PC-9 (cell line): ENCODE results near the gene COG3. TPM values are rescaled to one million over a fixed set of nuclear protein-coding genes. Genes with fewer than 3 reads are reported as not detected.
A peak's percentile ranks its signal among the peaks of the same experiment; 100 is the strongest.

Experiments used
- BruUV-seq: library from RNA; stranded (reverse); fragments of 400-500 nt; replicated peaks from 2 replicates; lab custom pipeline; 2021; lab: Mats Ljungman, UMichigan
- CTCF ChIA-PET: fragments of 300-600 bp; sonication (Branson Sonifier 250); formaldehyde crosslinking; loops from one replicate; lab custom pipeline; 2022; ENCODE audit warnings: antibody characterized with exemption; lab: Charles Lee
- POLR2A ChIA-PET: fragments of 300-600 bp; sonication (Branson Sonifier 250); formaldehyde crosslinking; loops from one replicate; lab custom pipeline; 2022; ENCODE audit warnings: antibody characterized with exemption; ENCODE audit not compliant: unreplicated experiment; lab: Charles Lee
- DNase-seq, 2 experiments: peaks; one replicate each; pipeline versions ENCODE4 v3.0.0 to v3.0.0-alpha.2; 2015 to 2022; ENCODE audit warnings: mixed read lengths in 1 of 2
- H2AFZ ChIP-seq: fragments of 200-600 bp; sonication (generic); 2 replicates; pipeline ENCODE4 v1.8.1; 2017; ENCODE audit warnings: antibody characterized with exemption
- H3F3A ChIP-seq: fragments of 200-600 bp; sonication (generic); 2 replicates; pipeline ENCODE4 v1.8.1; 2017; ENCODE audit warnings: antibody characterized with exemption, mild to moderate bottlenecking, low read depth; ENCODE audit not compliant: insufficient read depth
- H3K27ac ChIP-seq: fragments of 200-600 bp; sonication (generic); 2 replicates; pipeline ENCODE4 v1.6.1; 2016; ENCODE audit warnings: mixed run types
- H3K27me3 ChIP-seq: fragments of 200-600 bp; sonication (generic); 2 replicates; pipeline ENCODE4 v1.6.1; 2016; ENCODE audit warnings: low read depth, mixed run types; ENCODE audit not compliant: insufficient read depth
- H3K36me3 ChIP-seq: fragments of 200-600 bp; sonication (generic); 2 replicates; pipeline ENCODE4 v1.6.1; 2016; ENCODE audit warnings: low read depth, mixed run types
- H3K4me1 ChIP-seq: fragments of 200-600 bp; sonication (generic); replicated peaks from 2 replicates; pipeline ENCODE4 v1.6.1; 2016; ENCODE audit warnings: mixed run types; ENCODE audit not compliant: insufficient read depth
- H3K4me2 ChIP-seq: fragments of 200-600 bp; sonication (generic); 2 replicates; pipeline ENCODE4 v1.6.1; 2017; ENCODE audit warnings: mixed run types
- H3K4me3 ChIP-seq: fragments of 200-600 bp; sonication (generic); 2 replicates; pipeline ENCODE4 v1.6.1; 2016; ENCODE audit warnings: mixed run types
- H3K79me2 ChIP-seq: fragments of 200-600 bp; sonication (generic); 2 replicates; pipeline ENCODE4 v1.6.1; 2017; ENCODE audit warnings: low read depth, mixed run types
- H3K9me2 ChIP-seq: fragments of 200-600 bp; sonication (generic); 2 replicates; pipeline ENCODE4 v1.8.1; 2017; ENCODE audit warnings: mild to moderate bottlenecking; ENCODE audit not compliant: insufficient read depth
- H3K9me3 ChIP-seq: fragments of 200-600 bp; sonication (generic); 2 replicates; pipeline ENCODE4 v1.8.1; 2016; ENCODE audit warnings: low read depth; ENCODE audit not compliant: insufficient read depth
- H4K20me1 ChIP-seq: fragments of 200-600 bp; sonication (generic); 2 replicates; pipeline ENCODE4 v1.8.1; 2017; ENCODE audit not compliant: insufficient read depth
- CTCF ChIP-seq: fragments of 200-600 bp; sonication (generic); conservative IDR thresholded peaks from 2 replicates; pipeline ENCODE4 v1.6.1; 2017; ENCODE audit warnings: mixed run types, antibody characterized with exemption, mild to moderate bottlenecking, moderate library complexity
- EZH2 ChIP-seq: fragments of 200-600 bp; sonication (generic); IDR thresholded peaks from 2 replicates; pipeline ENCODE4 v1.8.0; 2017; ENCODE audit warnings: antibody characterized with exemption, low read depth
- intact Hi-C: fragments of 100-400 bp; cut with micrococcal nuclease; formaldehyde crosslinking; loops from one replicate; pipeline ENCODE4 v1.10.0; 2022; ENCODE audit not compliant: unreplicated experiment
- total RNA-seq: library from RNA; stranded (reverse); gene quantifications from 2 replicates; pipeline ENCODE4 v1.2.3, GENCODE V29; 2021

COG3 gene
- total RNA-seq, 1 experiment from 2014 or later, result 22.3 TPM

GRCh38 chr13:45510672-45511071 is 45.9 kb downstream of the COG3 start:
- Histone ChIP-seq H3K36me3 (peaks cover 47% of the 10 kb centered on the region), H3K9me2 (no peaks in the 10 kb centered on the region), H2AFZ (no peak overlapping the region), H3K4me1 (peaks cover 4% of the 10 kb centered on the region; the same call in 1 of the 2 replicates), H3K27ac (no peak overlapping the region), H3K79me2 (no peaks in the 10 kb centered on the region), H3K27me3 (no peaks in the 10 kb centered on the region), H3K9me3 (no peaks in the 10 kb centered on the region), H3K4me2 (no peak overlapping the region), H4K20me1 (peaks cover 10% of the 10 kb centered on the region), H3K4me3 (no peak overlapping the region), H3F3A (peaks cover 34% of the 10 kb centered on the region)
- no peak for DNase-seq
- no peak for TF ChIP-seq EZH2
- no peak for TF ChIP-seq CTCF
- intact Hi-C loops, result loop anchor here (2.0 kb wide), 1 partner anchor 218 kb away; no protein-coding TSS in a partner anchor
- CTCF ChIA-PET, result interaction anchor here (0.8 kb wide), 1 partner anchor 35 kb away, joined by 4 read pairs; no protein-coding TSS in a partner anchor
- POLR2A ChIA-PET, result interaction anchor here (0.6 kb wide), 1 partner anchor 164 kb away, joined by 4 read pairs; no protein-coding TSS in a partner anchor
- no TSS peak for BruUV-seq

- no TSS peak for BruUV-seq
- TF ChIP-seq EZH2 (no peak), CTCF (peak; percentile 94)
- Histone ChIP-seq H3K27me3 (no peaks in the 10 kb centered on the region), H3K4me3 (no peak overlapping the region), H3K79me2 (no peaks in the 10 kb centered on the region), H3F3A (peaks cover 33% of the 10 kb centered on the region), H3K4me1 (peaks cover 4% of the 10 kb centered on the region; the same call in 1 of the 2 replicates), H3K27ac (peak overlapping the region; percentile 27), H3K9me2 (no peaks in the 10 kb centered on the region), H3K36me3 (peaks cover 46% of the 10 kb centered on the region), H4K20me1 (peaks cover 10% of the 10 kb centered on the region), H2AFZ (no peak overlapping the region), H3K9me3 (no peaks in the 10 kb centered on the region), H3K4me2 (no peak overlapping the region)
- intact Hi-C loops, result loop anchor here (2.0 kb wide), 1 partner anchor 217 kb away; no protein-coding TSS in a partner anchor
- ChIA-PET POLR2A (no interaction called here), CTCF (no interaction called here)
- DNase-seq, result peak; percentile 29 to 55
Observed at GRCh38 chr13:45511310-45512097, 46.8 kb downstream of the COG3 start.

GRCh38 chr13:45512098-45512496 is 47.4 kb downstream of the COG3 start:
- H3K4me3 ChIP-seq, result no peak overlapping the region
- peaks cover 10% of the 10 kb centered on the region for H4K20me1 ChIP-seq
- no peak overlapping the region for H3K4me2 ChIP-seq
- ChIA-PET CTCF (no interaction called here), POLR2A (no interaction called here)
- intact Hi-C loops, result no loop called here
- TF ChIP-seq EZH2, result no peak
- no peak for TF ChIP-seq CTCF
- peaks cover 4% of the 10 kb centered on the region; the same call in 1 of the 2 replicates for H3K4me1 ChIP-seq
- no peaks in the 10 kb centered on the region for H3K9me3 ChIP-seq
- H2AFZ ChIP-seq, result no peak overlapping the region
- DNase-seq, result no peak
- no peaks in the 10 kb centered on the region for H3K79me2 ChIP-seq
- H3K27ac ChIP-seq, result peak overlapping the region; percentile 27
- no peaks in the 10 kb centered on the region for H3K27me3 ChIP-seq
- H3K9me2 ChIP-seq, result no peaks in the 10 kb centered on the region
- BruUV-seq, result no TSS peak
- peaks cover 45% of the 10 kb centered on the region for H3K36me3 ChIP-seq
- H3F3A ChIP-seq, result peaks cover 30% of the 10 kb centered on the region; the same call in 1 of the 2 replicates
